CD4-positive, alpha-beta T cell (primary cell): Measurements from ENCODE around the gene ZSWIM1. TPM values are rescaled to one million over a fixed set of nuclear protein-coding genes. Genes with fewer than 3 reads are reported as not detected.

Source experiments
- ATAC-seq: fragments of 200-7000 bp; cut with Tn5 transposase; one replicate; pipeline ENCODE4 v1.10.0; 2022; ENCODE audit warnings: mild to moderate bottlenecking; ENCODE audit not compliant: poor library complexity
- CTCF ChIA-PET: fragments of 350-600 bp; sonication (Branson Sonifier 250); formaldehyde crosslinking; loops from one replicate; lab custom pipeline; 2021; ENCODE audit warnings: antibody characterized with exemption, inconsistent platforms; lab: Charles Lee
- POLR2A ChIA-PET: fragments of 350-600 bp; sonication (Branson Sonifier 250); formaldehyde crosslinking; loops from one replicate; lab custom pipeline; 2021; ENCODE audit warnings: antibody characterized with exemption, inconsistent platforms; lab: Charles Lee
- DNase-seq, 14 experiments: peaks; one replicate each; pipeline ENCODE4 v3.0.0-alpha.2; 2013 to 2020; ENCODE audit warnings: mixed read lengths in 2 of 14
- H3K27ac ChIP-seq, 2 donors: one replicate each; pipeline versions ENCODE4 v1.5.1 to v1.7.0; 2013; ENCODE audit warnings: low read length in 2 of 2, low read depth in 1 of 2, mild to moderate bottlenecking in 1 of 2
- H3K27me3 ChIP-seq, 2 experiments: 1 replicate in 1 of 2; 2 replicates in 1 of 2; pipeline versions ENCODE4 v1.6.1 to v1.7.0; 2013; ENCODE audit warnings: low read length in 2 of 2, control low read depth in 1 of 2, mild to moderate bottlenecking in 1 of 2, moderate library complexity in 1 of 2; ENCODE audit not compliant: insufficient read depth in 2 of 2, control insufficient read depth in 1 of 2
- H3K36me3 ChIP-seq: one replicate; pipeline ENCODE4 v1.6.1; 2013; ENCODE audit warnings: low read length, control low read depth; ENCODE audit not compliant: insufficient read depth
- H3K4me1 ChIP-seq: one replicate; pipeline ENCODE4 v1.6.1; 2013; ENCODE audit warnings: low read length, control low read depth; ENCODE audit not compliant: insufficient read depth
- H3K4me3 ChIP-seq: one replicate; pipeline ENCODE4 v1.5.1; 2013; ENCODE audit warnings: mild to moderate bottlenecking, low read length, moderate library complexity
- H3K9me3 ChIP-seq, 2 experiments: 1 replicate in 1 of 2; 2 replicates in 1 of 2; pipeline versions ENCODE4 v1.6.1 to v1.7.0; 2013; ENCODE audit warnings: low read length in 2 of 2, mild to moderate bottlenecking in 2 of 2, control low read depth in 1 of 2, moderate library complexity in 1 of 2; ENCODE audit not compliant: control insufficient read depth in 1 of 2, insufficient read depth in 1 of 2
- H3K27ac Mint-ChIP-seq: one replicate; pipeline ENCODE4 v1.8.0; 2020; ENCODE audit warnings: mixed read lengths
- H3K27me3 Mint-ChIP-seq: one replicate; pipeline ENCODE4 v1.8.0; 2021; ENCODE audit warnings: mixed read lengths
- H3K36me3 Mint-ChIP-seq: one replicate; pipeline ENCODE4 v1.8.0; 2021; ENCODE audit warnings: low read depth, mixed read lengths
- H3K4me1 Mint-ChIP-seq: one replicate; pipeline ENCODE4 v1.8.0; 2021; ENCODE audit warnings: low read depth, mixed read lengths
- H3K4me3 Mint-ChIP-seq: one replicate; pipeline ENCODE4 v1.8.0; 2020; ENCODE audit warnings: mild to moderate bottlenecking, mixed read lengths
- H3K9me3 Mint-ChIP-seq: one replicate; pipeline ENCODE4 v1.8.0; 2020; ENCODE audit warnings: mixed read lengths
- intact Hi-C, 2 experiments: fragments of 100-400 bp; cut with DNase I in 1 of 2; cut with micrococcal nuclease in 1 of 2; formaldehyde crosslinking; loops; one replicate each; pipeline versions ENCODE4 v1.15.1 to v1.9.0; 2023 to 2025; cut with DNase I, micrococcal nuclease
- total RNA-seq, 174 experiments: library from RNA in 2 of 174; stranded (reverse) in 2 of 174; gene quantifications; one replicate each; pipeline ENCODE4 v1.2.3 and lab custom pipeline; 2021 to 2026
- TF ChIP-seq, protein P1 (sequence below): fragments of 200-600 bp; IDR thresholded peaks from one replicate; pipeline ENCODE4 v1.8.0; 2022; ENCODE audit warnings: antibody characterized with exemption, mild to moderate bottlenecking

Gene ZSWIM1
- total RNA-seq, 2 experiments from 2014 or later: 9.3 to 10.7 TPM

DNA sequence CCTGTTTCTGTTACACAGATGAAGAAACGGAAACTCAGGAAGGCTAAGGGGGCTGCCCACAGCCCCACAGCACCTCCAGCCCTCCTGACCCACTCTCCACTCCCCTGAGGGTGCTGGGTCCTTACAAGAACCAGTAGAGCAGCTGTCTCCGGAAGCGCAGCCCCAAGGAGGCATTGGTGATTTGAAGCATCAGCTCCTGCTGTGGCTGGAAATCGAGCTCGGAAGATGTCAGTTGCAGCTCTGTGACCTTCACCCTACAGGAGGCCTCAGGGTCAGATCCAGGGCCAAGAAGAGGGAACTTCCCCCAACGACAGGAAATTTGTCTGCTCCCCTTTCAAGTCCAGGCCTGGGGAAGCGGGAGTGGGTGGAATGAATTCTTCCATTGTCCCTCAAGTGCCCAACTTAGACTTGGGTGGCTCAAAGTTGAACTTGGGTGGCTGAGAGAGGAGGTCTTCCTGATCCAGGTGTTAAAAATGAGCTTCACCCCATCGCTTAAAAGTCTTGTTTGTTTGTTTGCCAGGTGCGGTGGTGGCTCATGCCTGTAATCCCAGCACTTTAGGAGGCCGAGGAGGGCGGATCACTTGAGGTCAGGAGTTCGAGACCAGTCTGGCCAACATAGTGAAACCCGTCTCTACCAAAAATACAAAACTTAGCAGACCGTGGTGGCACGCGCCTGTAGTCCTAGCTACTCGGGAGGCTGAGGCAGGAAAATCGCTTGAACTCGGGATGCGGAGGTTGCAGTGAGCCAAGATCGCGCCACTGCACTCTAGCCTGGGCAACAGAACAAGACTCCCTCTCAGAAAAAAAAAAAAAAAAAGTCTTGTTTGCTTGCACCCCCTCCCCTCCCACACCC is 29.0 kb downstream of the ZSWIM1 start:
- Histone ChIP-seq H3K36me3 (no peaks in the 10 kb centered on the region), H3K4me3 (peak overlapping the region; percentile 53), H3K9me3 (no peaks in the 10 kb centered on the region), H3K4me1 (peaks cover 23% of the 10 kb centered on the region), H3K27me3 (peaks cover 9 to 17% of the 10 kb centered on the region in 2 experiments), H3K27ac (no peak overlapping the region)
- H3K4me3 Mint-ChIP-seq: no peak overlapping the region
- DNase-seq (peak in 1 of 14 experiments; percentile 18), ATAC-seq (no peak)
- peaks cover 14% of the 10 kb centered on the region for H3K4me1 Mint-ChIP-seq
- CTCF ChIA-PET: interaction anchor here (1.0 to 1.6 kb wide), 3 partner anchors 59 to 111 kb away, joined by 3 read pairs; no protein-coding TSS in a partner anchor
- no peaks in the 10 kb centered on the region for H3K36me3 Mint-ChIP-seq
- no peak overlapping the region for H3K27ac Mint-ChIP-seq
- TF ChIP-seq, protein P1, sequence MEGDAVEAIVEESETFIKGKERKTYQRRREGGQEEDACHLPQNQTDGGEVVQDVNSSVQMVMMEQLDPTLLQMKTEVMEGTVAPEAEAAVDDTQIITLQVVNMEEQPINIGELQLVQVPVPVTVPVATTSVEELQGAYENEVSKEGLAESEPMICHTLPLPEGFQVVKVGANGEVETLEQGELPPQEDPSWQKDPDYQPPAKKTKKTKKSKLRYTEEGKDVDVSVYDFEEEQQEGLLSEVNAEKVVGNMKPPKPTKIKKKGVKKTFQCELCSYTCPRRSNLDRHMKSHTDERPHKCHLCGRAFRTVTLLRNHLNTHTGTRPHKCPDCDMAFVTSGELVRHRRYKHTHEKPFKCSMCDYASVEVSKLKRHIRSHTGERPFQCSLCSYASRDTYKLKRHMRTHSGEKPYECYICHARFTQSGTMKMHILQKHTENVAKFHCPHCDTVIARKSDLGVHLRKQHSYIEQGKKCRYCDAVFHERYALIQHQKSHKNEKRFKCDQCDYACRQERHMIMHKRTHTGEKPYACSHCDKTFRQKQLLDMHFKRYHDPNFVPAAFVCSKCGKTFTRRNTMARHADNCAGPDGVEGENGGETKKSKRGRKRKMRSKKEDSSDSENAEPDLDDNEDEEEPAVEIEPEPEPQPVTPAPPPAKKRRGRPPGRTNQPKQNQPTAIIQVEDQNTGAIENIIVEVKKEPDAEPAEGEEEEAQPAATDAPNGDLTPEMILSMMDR: no peak
- H3K27me3 Mint-ChIP-seq: peaks cover 22% of the 10 kb centered on the region
- intact Hi-C loops: loop anchor here in 1 of 2 experiments (2.0 kb wide), 1 partner anchor 23 kb away; no protein-coding TSS in a partner anchor
- no peaks in the 10 kb centered on the region for H3K9me3 Mint-ChIP-seq
- POLR2A ChIA-PET: interaction anchor here (1.2 to 1.7 kb wide), 2 partner anchors 25 to 27 kb away, joined by 4 to 5 read pairs; partner anchors contain the start of gene PCIF1

DNA sequence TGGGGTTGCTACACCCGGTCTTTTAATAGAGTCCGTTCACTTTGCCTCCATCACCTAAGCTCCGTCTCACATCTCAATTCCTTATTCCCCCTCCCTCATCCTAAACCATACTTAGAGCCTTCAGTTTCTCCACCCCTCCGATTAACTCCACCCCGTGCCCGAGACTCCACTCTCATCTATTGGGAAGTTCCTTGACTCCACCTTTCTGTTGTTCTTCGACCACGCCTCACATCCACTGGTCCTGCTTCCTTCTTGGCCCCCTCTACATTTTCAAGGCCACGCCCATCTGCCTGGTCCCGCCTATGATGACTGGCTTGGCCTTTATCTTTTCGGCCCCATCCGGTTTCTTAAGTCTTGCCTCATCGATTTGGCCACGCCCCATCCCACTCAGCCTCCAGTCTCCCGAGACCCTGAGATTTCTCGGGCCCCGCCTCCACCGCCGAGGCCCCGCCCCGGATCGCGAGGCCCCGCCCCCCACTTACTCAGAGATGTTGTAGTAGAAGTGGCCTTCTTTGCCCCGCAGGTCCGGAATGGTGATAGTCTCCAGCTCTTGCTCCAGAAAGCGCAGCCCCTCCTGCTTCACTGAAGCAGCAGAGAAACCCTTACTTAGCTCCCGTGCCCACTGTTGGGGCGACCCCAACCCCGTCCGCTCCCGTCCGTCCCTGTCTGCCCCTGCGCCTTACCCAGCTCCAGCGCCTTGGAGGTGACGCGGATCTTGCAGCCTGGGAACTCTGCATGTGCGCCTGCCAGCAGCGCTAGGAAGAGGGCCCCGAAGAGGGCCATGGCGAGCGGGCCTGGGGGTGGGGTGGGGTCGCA is 29.9 kb downstream of the ZSWIM1 start:
- Histone ChIP-seq H3K36me3 (no peaks in the 10 kb centered on the region), H3K4me1 (peaks cover 23% of the 10 kb centered on the region), H3K27me3 (peaks cover 11 to 17% of the 10 kb centered on the region in 2 experiments), H3K9me3 (no peaks in the 10 kb centered on the region), H3K27ac (no peak overlapping the region), H3K4me3 (peak overlapping the region; percentile 53)
- peak; percentile 64 to 92 (median 78) for DNase-seq
- H3K9me3 Mint-ChIP-seq: no peaks in the 10 kb centered on the region
- H3K27me3 Mint-ChIP-seq: peaks cover 24% of the 10 kb centered on the region
- H3K4me1 Mint-ChIP-seq: peaks cover 14% of the 10 kb centered on the region
- no peaks in the 10 kb centered on the region for H3K36me3 Mint-ChIP-seq
- POLR2A ChIA-PET: interaction anchor here (1.2 to 1.3 kb wide), 2 partner anchors 26 to 30 kb away, joined by 4 read pairs; partner anchors contain the start of gene ZSWIM1
- peak overlapping the region; percentile 79 for H3K4me3 Mint-ChIP-seq
- no peak overlapping the region for H3K27ac Mint-ChIP-seq
- peak; percentile 88 for ATAC-seq
- intact Hi-C loops: loop anchor here in 1 of 2 experiments (2.0 kb wide), 1 partner anchor 22 kb away; no protein-coding TSS in a partner anchor
- CTCF ChIA-PET: interaction anchor here (1.3 to 1.6 kb wide), 2 partner anchors 60 to 112 kb away, joined by 3 read pairs; no protein-coding TSS in a partner anchor
- TF ChIP-seq, protein P1: no peak
